Endothelial cell of umbilical vein (primary cell): Measurements from ENCODE around the gene ISY1. TPM values are rescaled to one million over a fixed set of nuclear protein-coding genes. Genes with fewer than 3 reads are reported as not detected.

Experiments
- BruUV-seq: library from RNA; stranded (reverse); fragments of 400-500 nt; replicated peaks from 2 replicates; lab custom pipeline; 2021; lab: Mats Ljungman, UMichigan
- CTCF ChIA-PET: fragments of 300-600, 350-600 bp; sonication (Branson Sonifier 250); formaldehyde crosslinking; loops from one replicate; lab custom pipeline; 2021; ENCODE audit warnings: antibody characterized with exemption, inconsistent platforms; lab: Charles Lee
- POLR2A ChIA-PET: fragments of 300-600, 350-600 bp; sonication (Branson Sonifier 250); formaldehyde crosslinking; loops from one replicate; lab custom pipeline; 2021; ENCODE audit warnings: antibody characterized with exemption, inconsistent platforms; lab: Charles Lee
- DNase-seq: peaks from one replicate; pipeline ENCODE4 v3.0.0-alpha.2; 2011; ENCODE audit warnings: low read depth, low spot score
- FAIRE-seq: peaks from 2 replicates; lab custom pipeline; 2011; peaks lifted over from hg19 to GRCh38; lab: Jason Lieb, UNC
- H2AFZ ChIP-seq: 2 replicates; pipeline ENCODE4 v1.6.0; 2012; ENCODE audit warnings: low read depth, low read length, control low read depth, inconsistent platforms
- H3K27ac ChIP-seq: 2 replicates; pipeline ENCODE4 v1.5.1; 2011; ENCODE audit warnings: low read depth, mild to moderate bottlenecking, control low read depth, low read length, moderate library complexity; ENCODE audit not compliant: insufficient read depth
- H3K27me3 ChIP-seq, 2 experiments: 2 replicates each; pipeline versions ENCODE4 v1.6.0 to v1.6.1; 2011; ENCODE audit warnings: low read length in 2 of 2, mixed read lengths in 1 of 2; ENCODE audit not compliant: control insufficient read depth in 2 of 2, insufficient read depth in 2 of 2
- H3K36me3 ChIP-seq, 2 experiments: 2 replicates in 1 of 2; 3 replicates in 1 of 2; pipeline ENCODE4 v1.5.1; 2011; ENCODE audit warnings: low read length in 2 of 2, mild to moderate bottlenecking in 1 of 2, moderate library complexity in 1 of 2; ENCODE audit not compliant: control insufficient read depth in 2 of 2, insufficient read depth in 2 of 2; ENCODE audit errors: extremely low read depth in 1 of 2
- H3K4me1 ChIP-seq: 3 replicates; pipeline ENCODE4 v1.5.1; 2011; ENCODE audit warnings: mild to moderate bottlenecking, low read length; ENCODE audit not compliant: control insufficient read depth, insufficient read depth; ENCODE audit errors: extremely low read depth
- H3K4me2 ChIP-seq: 2 replicates; pipeline ENCODE4 v1.6.1; 2011; ENCODE audit warnings: low read length, control low read depth, mixed read lengths; ENCODE audit not compliant: insufficient read depth
- H3K4me3 ChIP-seq, 3 experiments: fragments of 200-600 bp in 1 of 3; sonication (generic), shearing (Covaris generic) in 1 of 3; replicated peaks in 1 of 3; 2 replicates each; pipeline ENCODE4 v1.5.1; 2011 to 2016; ENCODE audit warnings: control low read depth in 3 of 3, low read length in 3 of 3, mild to moderate bottlenecking in 2 of 3, inconsistent platforms in 1 of 3, low read depth in 1 of 3, moderate library complexity in 1 of 3; ENCODE audit not compliant: insufficient read depth in 1 of 3
- H3K79me2 ChIP-seq: 2 replicates; pipeline ENCODE4 v1.6.0; 2012; ENCODE audit warnings: low read length, inconsistent platforms; ENCODE audit not compliant: control insufficient read depth, insufficient read depth
- H3K9ac ChIP-seq: replicated peaks from 2 replicates; pipeline ENCODE3; 2011; ENCODE audit warnings: low read length, control low read depth; ENCODE audit not compliant: insufficient read depth; ENCODE audit errors: extremely low read depth
- H3K9me1 ChIP-seq: replicated peaks from 3 replicates; pipeline ENCODE4 v1.6.0; 2011; ENCODE audit warnings: mild to moderate bottlenecking, low read length; ENCODE audit not compliant: control insufficient read depth, insufficient read depth; ENCODE audit errors: extremely low read depth
- H3K9me3 ChIP-seq: replicated peaks from 2 replicates; pipeline ENCODE4 v1.5.1; 2012; ENCODE audit warnings: low read length, inconsistent platforms; ENCODE audit not compliant: control insufficient read depth, insufficient read depth
- H4K20me1 ChIP-seq: replicated peaks from 2 replicates; pipeline ENCODE3; 2011; ENCODE audit warnings: mild to moderate bottlenecking, low read length; ENCODE audit not compliant: control insufficient read depth, insufficient read depth; ENCODE audit errors: extremely low read depth
- CTCF ChIP-seq, 2 donors: IDR thresholded peaks; 1 replicate in 1 of 2; 2 replicates in 1 of 2; pipeline ENCODE4 v1.5.1; 2011; ENCODE audit warnings: low read length in 2 of 2, mild to moderate bottlenecking in 2 of 2, moderate library complexity in 2 of 2, control low read depth in 1 of 2, inconsistent platforms in 1 of 2, low read depth in 1 of 2; ENCODE audit not compliant: insufficient read depth in 1 of 2; ENCODE audit errors: extremely low read depth in 1 of 2
- EZH2 ChIP-seq: IDR thresholded peaks from 2 replicates; pipeline ENCODE4 v1.6.1; 2012; ENCODE audit warnings: borderline replicate concordance, low read depth, mild to moderate bottlenecking, moderate library complexity, low read length, inconsistent platforms; ENCODE audit not compliant: severe bottlenecking
- FOS ChIP-seq: IDR thresholded peaks from 2 replicates; pipeline ENCODE4 v1.6.1; 2011; ENCODE audit warnings: mild to moderate bottlenecking, low read length, moderate library complexity, borderline replicate concordance; ENCODE audit not compliant: insufficient read depth
- GATA2 ChIP-seq: IDR thresholded peaks from 2 replicates; pipeline ENCODE4 v1.7.0; 2011; ENCODE audit warnings: low read depth, mild to moderate bottlenecking, moderate library complexity, mixed read lengths, low read length; ENCODE audit not compliant: insufficient read length, insufficient read depth
- JUN ChIP-seq: IDR thresholded peaks from 2 replicates; pipeline ENCODE4 v1.6.1; 2011; ENCODE audit warnings: borderline replicate concordance, low read depth; ENCODE audit not compliant: insufficient read length, insufficient read depth
- MYC ChIP-seq: IDR thresholded peaks from one replicate; pipeline ENCODE4 v1.6.1; 2011; ENCODE audit warnings: mild to moderate bottlenecking, low read depth, low read length
- POLR2A ChIP-seq: IDR thresholded peaks from 2 replicates; pipeline ENCODE4 v1.6.1; 2012; ENCODE audit warnings: low read depth, mild to moderate bottlenecking, control low read depth, low read length
- POLR2AphosphoS5 ChIP-seq: IDR thresholded peaks from 2 replicates; pipeline ENCODE4 v1.6.1; 2012; ENCODE audit warnings: low read depth, mild to moderate bottlenecking, control low read depth, low read length, moderate library complexity; ENCODE audit not compliant: insufficient read depth
- dilution Hi-C: fragments of 300-500 bp; cut with MboI; formaldehyde crosslinking; loops from one replicate; pipeline ENCODE4 v1.15.0; 2019; ENCODE audit warnings: low sequenced_read_pairs; ENCODE audit not compliant: extremely low pct_ligation_motif_present
- intact Hi-C: fragments of 100-400 bp; cut with micrococcal nuclease; formaldehyde crosslinking; loops from one replicate; pipeline ENCODE4 v1.10.0; 2022
- polyA plus RNA-seq, 4 experiments: library from polyadenylated mRNA; depleted of rRNA in 3 of 4; stranded (reverse) in 3 of 4; unstranded in 1 of 4; fragments of >200 nt; gene quantifications; 2 replicates each; pipeline versions ENCODE4 v1.2.1 to v1.2.3, GENCODE V29; 2011 to 2012; ENCODE audit warnings: missing spikeins in 1 of 4
- total RNA-seq: library from RNA; stranded (reverse); gene quantifications from 2 replicates; pipeline ENCODE4 v1.2.3, GENCODE V29; 2021
- TF ChIP-seq, protein P1 (sequence below): IDR thresholded peaks from 2 replicates; pipeline ENCODE4 v1.6.1; 2011; ENCODE audit not compliant: insufficient read depth, insufficient read length

ISY1 gene
- total and polyA plus RNA-seq, 2 donors (not counting 3 experiments of a cell fraction or from before 2014, with no cell fraction given): 50.7 to 59.4 TPM

GRCh38 chr3:129161860-129162271, 1.0 kb upstream of the ISY1 start:
- dilution Hi-C loops: no loop called here
- BruUV-seq: no TSS peak

More at GRCh38 chr3:129161860-129162271, 1.0 kb upstream of the ISY1 start:
- Histone ChIP-seq H3K27ac (peak overlapping the region; percentile 86), H3K4me1 (peaks cover 19% of the 10 kb centered on the region), H2AFZ (peak overlapping the region; percentile 74), H3K9me3 (no peaks in the 10 kb centered on the region), H3K27me3 (no peaks in the 10 kb centered on the region), H3K9ac (peak overlapping the region; percentile 88), H3K36me3 (peaks cover 9 to 10% of the 10 kb centered on the region in 2 experiments), H3K79me2 (peaks cover 23% of the 10 kb centered on the region), H4K20me1 (no peaks in the 10 kb centered on the region), H3K4me2 (peak overlapping the region; percentile 84), H3K4me3 (peak overlapping the region; percentile 64 to 82 (median 78)), H3K9me1 (no peaks in the 10 kb centered on the region)
- TF ChIP-seq POLR2A: no peak
- TF ChIP-seq FOS: no peak
- TF ChIP-seq GATA2: no peak
- no peak for TF ChIP-seq MYC
- TF ChIP-seq EZH2: no peak
- no peak for TF ChIP-seq CTCF (IDR thresholded peaks at IDR 0.05; ENCODE audit: extremely low read depth in 1 of 2, insufficient read depth in 1 of 2, low read depth in 1 of 2, low read length in 2 of 2)
- TF ChIP-seq, protein P1, sequence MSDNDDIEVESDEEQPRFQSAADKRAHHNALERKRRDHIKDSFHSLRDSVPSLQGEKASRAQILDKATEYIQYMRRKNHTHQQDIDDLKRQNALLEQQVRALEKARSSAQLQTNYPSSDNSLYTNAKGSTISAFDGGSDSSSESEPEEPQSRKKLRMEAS: no peak
- TF ChIP-seq POLR2AphosphoS5: no peak
- TF ChIP-seq JUN: no peak
- POLR2A ChIA-PET: interaction anchor here (0.6 to 1.7 kb wide), 3 partner anchors 84 to 224 kb away, joined by 3 to 5 read pairs (median 3); partner anchors contain the start of gene COPG1
- CTCF ChIA-PET: interaction anchor here (0.7 to 3.2 kb wide), 21 partner anchors 15 to 482 kb away, joined by 3 to 95 read pairs (median 4); partner anchors contain the start of genes CNBP, COPG1 and RAB43
- intact Hi-C loops: loop anchor here (1.0 kb wide), 6 partner anchors 17 to 109 kb away; partner anchors contain the start of genes CNBP and COPG1
- DNase-seq: no peak
- FAIRE-seq: no peak
